ENCODE results near the gene COASY. TPM values are rescaled to one million over a fixed set of nuclear protein-coding genes. Genes with fewer than 3 reads are reported as not detected.
A peak's percentile ranks its signal among the peaks of the same experiment; 100 is the strongest.
"Not testable (repeated sequence)": the region's sequence is repeated elsewhere in the genome, so short reads cannot be mapped to it uniquely, and the experiment has no call there.

The COASY gene
- total RNA-seq, 4 donors from 2014 or later: 42.1 to 95.4 (median 80.2) TPM

GRCh38 chr17:42555122-42555622, 6.8 kb upstream of the COASY start:
- Histone ChIP-seq H3K27ac (peak overlapping the region; percentile 85 to 93 (median 90)), H3K4me1 (peaks cover 0 to 27% (median 12%) of the 10 kb centered on the region in 4 donors), H3K36me3 (no peaks in the 10 kb centered on the region), H3K27me3 (no peaks in the 10 kb centered on the region), H3K9me3 (no peaks in the 10 kb centered on the region), H3K4me3 (peak overlapping the region; percentile 57 to 90 (median 84))
- no peak for DNase-seq
- TF ChIP-seq, protein P1, sequence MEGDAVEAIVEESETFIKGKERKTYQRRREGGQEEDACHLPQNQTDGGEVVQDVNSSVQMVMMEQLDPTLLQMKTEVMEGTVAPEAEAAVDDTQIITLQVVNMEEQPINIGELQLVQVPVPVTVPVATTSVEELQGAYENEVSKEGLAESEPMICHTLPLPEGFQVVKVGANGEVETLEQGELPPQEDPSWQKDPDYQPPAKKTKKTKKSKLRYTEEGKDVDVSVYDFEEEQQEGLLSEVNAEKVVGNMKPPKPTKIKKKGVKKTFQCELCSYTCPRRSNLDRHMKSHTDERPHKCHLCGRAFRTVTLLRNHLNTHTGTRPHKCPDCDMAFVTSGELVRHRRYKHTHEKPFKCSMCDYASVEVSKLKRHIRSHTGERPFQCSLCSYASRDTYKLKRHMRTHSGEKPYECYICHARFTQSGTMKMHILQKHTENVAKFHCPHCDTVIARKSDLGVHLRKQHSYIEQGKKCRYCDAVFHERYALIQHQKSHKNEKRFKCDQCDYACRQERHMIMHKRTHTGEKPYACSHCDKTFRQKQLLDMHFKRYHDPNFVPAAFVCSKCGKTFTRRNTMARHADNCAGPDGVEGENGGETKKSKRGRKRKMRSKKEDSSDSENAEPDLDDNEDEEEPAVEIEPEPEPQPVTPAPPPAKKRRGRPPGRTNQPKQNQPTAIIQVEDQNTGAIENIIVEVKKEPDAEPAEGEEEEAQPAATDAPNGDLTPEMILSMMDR (IDR thresholded peaks at IDR 0.05): no peak
- no peak for TF ChIP-seq POLR2A (IDR thresholded peaks at IDR 0.05)

GRCh38 chr17:42555961-42556617, 5.9 kb upstream of the COASY start:
- not testable (repeated sequence) for H3K27ac ChIP-seq, H3K36me3 ChIP-seq, H3K27me3 ChIP-seq, DNase-seq, H3K4me3 ChIP-seq, H3K9me3 ChIP-seq
- H3K4me1 ChIP-seq: peaks cover 0 to 27% (median 12%) of the 10 kb centered on the region in 4 donors

DNA sequence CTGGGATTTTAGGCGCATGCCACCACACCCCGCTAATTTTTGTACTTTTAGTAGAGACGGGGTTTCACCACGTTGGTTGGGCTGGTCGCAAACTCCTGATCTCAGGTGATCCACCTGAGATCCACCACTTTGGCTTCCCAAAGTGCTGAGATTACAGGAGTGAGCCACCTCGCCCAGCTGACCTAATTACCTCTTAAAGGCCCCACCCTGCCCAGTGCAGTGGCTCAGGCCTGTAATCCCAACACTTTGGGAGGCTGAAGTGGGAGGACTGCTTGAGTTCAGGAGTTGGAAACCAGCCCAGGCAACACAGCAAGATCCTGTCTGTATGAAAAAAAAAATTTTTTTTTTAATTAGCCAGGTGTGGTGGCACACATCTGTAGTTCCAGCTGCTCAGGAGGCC, 2.9 kb upstream of the COASY start:
- Histone ChIP-seq H3K4me1 (peaks cover 0 to 38% (median 25%) of the 10 kb centered on the region in 4 donors), H3K4me3 (no peak overlapping the region), H3K27me3 (no peaks in the 10 kb centered on the region), H3K27ac (no peak overlapping the region), H3K9me3 (no peaks in the 10 kb centered on the region), H3K36me3 (peaks cover 0 to 6% (median 0%) of the 10 kb centered on the region in 3 donors)
- DNase-seq: peak in 1 of 3 donors; percentile 65
- no peak for TF ChIP-seq POLR2A (IDR thresholded peaks at IDR 0.05)
- TF ChIP-seq, protein P1 (IDR thresholded peaks at IDR 0.05): no peak

GRCh38 chr17:42560246-42560645, 1.7 kb upstream of the COASY start:
- DNase-seq: no peak
- Histone ChIP-seq H3K27me3 (no peaks in the 10 kb centered on the region), H3K4me1 (peaks cover 0 to 39% (median 23%) of the 10 kb centered on the region in 4 donors), H3K4me3 (no peak overlapping the region), H3K36me3 (peaks cover 0 to 18% (median 0%) of the 10 kb centered on the region in 3 donors), H3K27ac (no peak overlapping the region), H3K9me3 (no peaks in the 10 kb centered on the region)
- TF ChIP-seq, protein P1 (IDR thresholded peaks at IDR 0.05): no peak
- TF ChIP-seq POLR2A (IDR thresholded peaks at IDR 0.05): no peak

- Histone ChIP-seq H3K4me1 (peaks cover 0 to 36% (median 26%) of the 10 kb centered on the region in 4 donors), H3K9me3 (no peaks in the 10 kb centered on the region), H3K27ac (peak overlapping the region; percentile 80 to 86 (median 84)), H3K4me3 (peak overlapping the region; percentile 68 to 86 (median 76)), H3K36me3 (peaks cover 0 to 27% (median 0%) of the 10 kb centered on the region in 3 donors), H3K27me3 (no peaks in the 10 kb centered on the region)
- TF ChIP-seq, protein P1 (IDR thresholded peaks at IDR 0.05): no peak
- no peak for TF ChIP-seq POLR2A (IDR thresholded peaks at IDR 0.05)
- no peak for DNase-seq
Measured at GRCh38 chr17:42562388-42563142, 617 bp downstream of the COASY start.

DNA sequence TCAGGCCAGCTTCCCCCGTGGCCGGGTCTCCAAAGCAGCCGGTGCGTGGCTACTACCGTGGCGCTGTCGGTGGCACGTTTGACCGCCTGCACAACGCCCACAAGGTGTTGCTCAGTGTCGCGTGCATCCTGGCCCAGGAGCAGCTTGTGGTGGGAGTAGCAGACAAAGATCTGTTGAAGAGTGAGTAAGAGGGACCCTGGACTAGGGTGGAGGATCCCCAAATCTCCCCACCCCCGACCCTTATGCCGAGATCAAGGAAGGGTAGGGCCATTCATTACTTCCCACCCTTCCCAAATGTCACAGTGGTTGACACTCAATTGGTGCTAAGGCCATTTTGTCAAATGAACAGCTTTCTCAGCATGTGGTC, 1.2 kb downstream of the COASY start:
- H3K4me1 ChIP-seq: peaks cover 0 to 40% (median 32%) of the 10 kb centered on the region in 4 donors
- no peak for DNase-seq
- TF ChIP-seq POLR2A (IDR thresholded peaks at IDR 0.05): no peak
- TF ChIP-seq, protein P1 (IDR thresholded peaks at IDR 0.05): no peak
- peaks cover 0 to 27% (median 0%) of the 10 kb centered on the region in 3 donors for H3K36me3 ChIP-seq
- peak overlapping the region; percentile 80 to 86 (median 84) for H3K27ac ChIP-seq
- no peaks in the 10 kb centered on the region for H3K9me3 ChIP-seq
- H3K4me3 ChIP-seq: peak overlapping the region; percentile 68 to 86 (median 76)
- H3K27me3 ChIP-seq: no peaks in the 10 kb centered on the region
